ENCODE measurements around the gene CA5B.
"Not testable (repeated sequence)": the region's sequence is repeated elsewhere in the genome, so short reads cannot be mapped to it uniquely, and the experiment has no call there.

The CA5B gene

GRCh38 chrX:15737959-15738902 is at the start of gene CA5B:
Gene CA5B, plus strand, starts transcription at chrX:15738270. Its CDS starts 11,754 bp downstream, at chrX:15750024.
- peak; percentile 90 for DNase-seq (ENCODE audit: low read depth)

DNA sequence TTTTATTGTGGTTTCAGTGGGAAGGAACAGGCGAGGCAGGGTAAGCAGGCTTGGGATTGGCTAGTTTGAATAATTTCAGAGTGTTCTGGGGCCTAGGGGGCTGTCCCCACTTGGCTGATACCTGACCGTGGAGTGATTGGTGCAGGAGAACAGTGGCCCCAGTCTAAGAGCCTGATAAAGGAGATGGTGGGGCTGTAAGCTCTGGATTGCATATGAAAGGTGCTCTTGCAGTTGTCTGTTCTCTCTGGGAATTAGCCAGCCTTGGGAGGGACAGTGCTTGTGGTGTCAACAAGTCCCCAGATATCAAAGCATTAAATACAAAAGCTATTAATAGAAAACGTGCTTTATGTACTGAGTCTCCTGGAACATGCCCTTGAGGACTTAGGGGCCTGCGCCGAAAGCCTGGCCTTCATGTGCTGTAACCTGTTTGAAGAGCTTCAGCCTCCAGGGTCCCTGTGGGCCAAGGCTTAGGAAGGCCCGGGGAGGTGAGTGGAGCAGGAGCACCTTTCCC is 43.1 kb upstream of the CA5B start:
- no peak for DNase-seq (ENCODE audit: low read depth)

DNA sequence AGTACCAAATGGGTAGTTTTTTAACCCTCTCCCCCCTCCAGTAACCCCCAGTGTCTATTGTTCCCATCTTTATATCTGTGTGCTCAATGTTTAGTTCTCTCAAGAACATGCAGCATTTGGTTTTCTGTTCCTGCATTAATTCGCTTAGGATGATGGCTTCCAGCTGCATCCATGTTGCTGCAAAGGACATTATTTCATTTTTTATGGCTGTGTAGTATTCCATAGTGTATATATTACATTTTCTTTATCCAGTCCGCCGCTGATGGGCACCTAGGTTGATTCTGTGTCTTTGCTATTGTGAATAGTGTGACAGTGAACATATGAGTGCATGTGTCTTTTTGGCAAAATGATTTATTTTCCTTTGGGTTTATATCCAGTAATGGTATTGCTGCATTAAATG is 41.6 kb upstream of the CA5B start:
- DNase-seq (ENCODE audit: low read depth): no peak

DNA sequence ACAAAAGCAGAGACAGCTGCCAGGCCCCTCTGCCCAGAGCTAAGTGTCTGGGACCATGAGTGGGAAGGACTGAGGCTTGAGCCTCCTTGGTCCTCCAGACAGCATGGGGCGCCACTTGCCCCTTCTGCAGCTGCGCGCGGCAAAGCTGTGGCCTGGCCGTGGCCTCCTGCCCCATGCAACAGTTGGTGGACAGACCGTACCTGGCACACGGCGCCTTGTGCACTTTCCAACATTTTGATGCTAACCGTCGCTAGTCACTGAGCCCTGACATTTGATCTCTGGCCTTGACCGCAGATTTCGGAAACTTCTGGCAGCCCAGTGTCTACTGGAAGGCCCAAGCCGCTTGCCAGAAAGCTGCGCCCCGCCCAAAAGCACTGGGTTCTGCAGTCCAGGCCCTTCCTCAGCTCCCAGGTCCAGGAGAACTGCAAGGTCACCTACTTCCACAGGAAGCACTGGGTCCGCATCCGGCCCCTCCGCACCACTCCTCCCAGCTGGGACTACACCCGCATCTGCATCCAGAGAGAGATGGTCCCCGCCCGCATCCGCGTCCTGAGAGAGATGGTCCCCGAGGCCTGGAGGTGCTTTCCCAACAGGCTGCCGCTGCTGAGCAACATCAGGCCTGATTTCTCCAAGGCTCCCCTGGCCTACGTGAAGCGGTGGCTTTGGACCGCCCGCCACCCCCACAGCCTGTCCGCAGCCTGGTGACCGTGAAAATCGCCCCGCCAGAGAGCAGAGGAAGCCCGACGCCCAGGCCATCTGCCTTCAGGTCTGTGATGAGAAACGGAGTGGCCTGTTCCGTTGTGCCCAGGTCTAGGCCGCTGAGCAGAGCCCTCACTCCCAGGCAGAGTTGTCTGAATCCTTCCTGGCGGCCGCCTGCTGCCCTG is 35.3 kb upstream of the CA5B start:
- DNase-seq (ENCODE audit: low read depth): no peak

DNA sequence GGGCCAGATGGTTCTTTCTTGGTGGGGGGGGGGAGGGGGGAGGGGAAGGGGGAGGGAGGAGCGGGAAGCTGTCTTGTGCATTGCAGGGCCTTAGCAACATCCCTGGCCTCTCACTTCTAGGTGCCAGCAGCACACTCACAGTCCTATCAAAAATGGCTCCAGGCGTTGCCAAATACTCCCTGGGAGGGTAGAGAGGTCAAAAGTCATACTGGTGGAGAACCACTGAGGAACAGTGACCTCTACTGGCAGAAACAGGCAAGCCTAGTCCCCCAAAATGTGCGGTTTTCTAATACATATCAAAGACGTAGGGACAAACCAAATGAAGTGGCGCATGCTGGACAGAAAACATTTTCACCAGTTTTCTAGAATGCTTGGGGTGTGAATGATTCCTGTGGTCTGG is 34.3 kb upstream of the CA5B start:
- DNase-seq (ENCODE audit: low read depth): not testable (repeated sequence)

DNA sequence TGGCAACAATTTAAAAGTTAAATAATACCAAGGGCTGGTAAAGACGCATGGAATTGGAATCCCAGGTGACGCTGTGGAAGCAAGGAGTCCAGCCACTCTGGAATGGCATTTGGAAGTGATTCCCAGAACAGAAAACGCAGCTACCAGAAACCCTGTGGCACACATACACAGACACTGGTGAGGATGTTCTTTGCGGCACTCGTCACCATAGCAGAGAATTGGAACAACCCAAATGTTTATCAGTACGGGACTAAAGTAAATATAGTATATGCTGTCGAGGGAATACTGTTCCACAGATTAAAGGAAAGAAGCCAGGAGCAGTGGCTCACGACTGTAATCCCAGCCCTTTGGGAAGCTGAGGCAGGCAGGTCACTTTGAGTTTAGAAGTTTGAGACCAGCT is 33.8 kb upstream of the CA5B start:
- not testable (repeated sequence) for DNase-seq (ENCODE audit: low read depth)

- no peak for DNase-seq (ENCODE audit: low read depth)
Observed at GRCh38 chrX:15714529-15714928, 23.5 kb upstream of the CA5B start.

DNA sequence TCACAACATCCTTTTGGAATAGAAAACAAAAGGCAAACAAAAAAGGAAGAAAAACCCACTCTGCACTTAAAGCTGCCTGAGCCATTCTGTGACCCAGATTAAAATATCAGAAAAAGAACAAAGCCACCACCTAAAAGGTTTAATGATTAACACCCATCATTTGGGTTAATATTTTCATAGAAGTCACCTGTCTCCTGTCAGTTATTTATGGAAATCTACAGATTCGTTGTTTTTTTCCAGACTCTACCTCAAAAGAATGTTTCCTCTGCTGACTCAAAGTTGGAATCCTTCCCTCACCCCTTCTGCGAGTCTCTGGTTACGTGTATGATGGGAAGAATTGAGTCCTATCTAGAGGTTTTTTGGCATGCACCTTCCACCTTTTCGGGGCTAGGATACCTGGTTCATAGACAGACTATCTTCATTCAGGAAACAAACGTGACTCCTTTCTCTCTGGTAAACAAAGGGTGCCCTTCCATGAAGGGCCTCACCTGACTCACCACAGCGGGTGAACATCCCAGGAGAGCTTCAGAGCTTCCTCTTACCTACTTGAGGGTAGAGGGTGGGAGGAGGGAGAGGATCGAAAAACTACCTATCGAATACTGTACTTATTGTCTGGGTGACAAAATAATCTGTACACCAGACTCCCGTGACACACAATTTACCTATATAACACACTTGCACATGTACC is 19.6 kb upstream of the CA5B start:
- no peak for DNase-seq (ENCODE audit: low read depth)

- DNase-seq (ENCODE audit: low read depth): no peak
Observed at GRCh38 chrX:15719324-15719968, 18.6 kb upstream of the CA5B start.

- no peak for DNase-seq (ENCODE audit: low read depth)
Observed at GRCh38 chrX:15721911-15722310, 16.2 kb upstream of the CA5B start.

DNA sequence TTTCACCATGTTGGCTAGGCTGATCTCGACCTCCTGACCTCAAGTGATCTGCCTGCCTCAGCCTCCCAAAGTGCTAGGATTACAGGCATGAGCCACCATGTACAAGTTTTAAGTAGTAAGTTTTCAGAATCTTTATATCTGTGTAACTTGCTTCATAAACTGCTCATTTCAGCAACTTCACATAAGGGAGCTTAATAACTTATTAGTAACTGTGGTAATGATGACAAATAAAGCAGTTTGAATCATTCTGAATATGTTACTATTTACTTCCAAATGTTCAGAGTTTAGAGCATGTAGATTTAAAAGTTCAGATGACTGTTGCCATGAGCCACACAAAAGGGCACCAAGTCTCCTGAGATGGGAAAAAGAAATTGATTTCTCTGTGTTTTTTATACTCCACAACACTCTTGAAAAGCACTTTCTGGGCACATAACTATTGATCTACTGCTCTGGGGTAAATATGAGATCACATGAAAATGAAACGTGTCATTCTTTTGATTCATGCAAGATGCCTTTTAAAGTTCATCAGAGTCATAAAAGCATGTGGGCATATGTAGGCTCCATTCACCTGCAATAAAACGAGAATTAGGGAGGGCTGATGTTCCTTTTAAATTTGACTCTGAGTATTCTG is 14.1 kb upstream of the CA5B start:
- no peak for DNase-seq (ENCODE audit: low read depth)

DNA sequence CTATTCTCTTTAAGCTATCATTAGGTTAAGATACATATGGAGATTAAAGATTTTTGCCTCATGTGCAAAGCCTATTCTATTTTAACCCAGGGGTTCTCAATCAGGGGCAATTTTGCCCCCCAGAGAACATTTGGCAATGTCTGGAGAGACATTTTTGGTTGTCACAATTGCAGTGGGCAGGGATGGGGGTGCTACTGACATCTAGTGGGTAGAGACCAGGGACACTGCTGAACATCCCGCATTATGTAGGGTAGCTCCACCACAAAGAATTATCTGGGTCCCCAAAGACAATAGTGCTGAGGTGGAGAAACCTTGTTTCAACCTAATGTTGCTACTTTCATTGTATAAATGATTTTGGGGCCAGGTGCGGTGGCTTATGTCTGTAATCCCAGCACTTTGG is 13.2 kb upstream of the CA5B start:
- no peak for DNase-seq (ENCODE audit: low read depth)

- DNase-seq (ENCODE audit: low read depth): not testable (repeated sequence)
Observed at GRCh38 chrX:15731368-15731767, 6.7 kb upstream of the CA5B start.

- no peak for DNase-seq (ENCODE audit: low read depth)
Observed at GRCh38 chrX:15737190-15737958, 696 bp upstream of the CA5B start.

DNA sequence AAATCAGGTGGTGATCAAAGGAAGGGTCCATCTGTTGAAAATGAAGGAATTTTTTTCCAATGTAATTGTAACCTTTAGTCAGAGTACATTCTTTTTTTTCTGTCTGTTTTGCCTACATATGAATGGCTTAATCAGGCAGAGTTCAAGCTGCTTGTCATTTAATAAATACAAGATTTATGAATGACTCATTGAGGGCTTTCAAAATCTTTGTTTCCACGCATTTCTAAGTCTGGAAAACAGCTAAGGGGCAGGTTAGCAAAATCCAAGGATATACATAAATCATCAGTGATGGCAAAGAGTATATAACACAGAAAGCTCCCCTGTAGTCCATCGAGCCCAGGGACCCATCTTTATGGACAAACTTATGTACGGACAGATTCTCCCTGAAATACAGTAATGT is 1.8 kb downstream of the CA5B start:
- no peak for DNase-seq (ENCODE audit: low read depth)

DNA sequence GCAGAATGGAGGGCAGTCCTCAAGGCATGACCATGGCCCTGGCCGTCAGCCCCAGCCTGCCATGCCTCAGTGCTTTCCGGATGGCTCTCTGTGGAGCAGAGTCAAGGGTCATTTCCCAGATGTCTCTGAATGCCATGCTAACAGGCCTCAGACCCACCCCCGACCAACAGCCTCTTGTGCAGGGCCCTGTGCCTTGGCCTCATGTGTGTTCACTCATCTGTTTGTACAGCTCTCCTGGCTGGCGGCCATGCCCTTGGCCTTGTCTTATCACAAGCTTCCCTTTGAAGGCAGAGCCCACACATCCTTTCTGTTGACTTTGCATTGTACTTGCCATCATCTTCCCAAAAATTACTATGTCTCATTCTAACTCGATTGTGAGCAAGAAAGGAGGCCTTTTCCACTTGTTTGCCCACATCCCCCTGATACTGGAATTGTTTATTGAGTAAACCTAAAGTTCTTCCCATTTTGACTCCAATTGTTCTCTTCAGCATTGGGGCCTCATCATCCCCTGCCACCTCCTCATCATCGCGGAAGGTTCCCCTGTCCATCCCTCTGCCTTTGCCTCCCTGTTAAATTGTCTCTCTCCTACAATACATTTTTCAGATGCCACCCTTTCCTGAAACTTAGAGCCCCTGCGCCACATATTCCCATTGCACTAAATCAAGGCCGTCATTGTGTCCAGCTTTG is 6.3 kb downstream of the CA5B start:
- DNase-seq (ENCODE audit: low read depth): no peak

GRCh38 chrX:15745179-15745578 is 7.1 kb downstream of the CA5B start:
- DNase-seq (ENCODE audit: low read depth): peak; percentile 16

- DNase-seq (ENCODE audit: low read depth): not testable (repeated sequence)
Observed at GRCh38 chrX:15746651-15747050, 8.6 kb downstream of the CA5B start.

DNA sequence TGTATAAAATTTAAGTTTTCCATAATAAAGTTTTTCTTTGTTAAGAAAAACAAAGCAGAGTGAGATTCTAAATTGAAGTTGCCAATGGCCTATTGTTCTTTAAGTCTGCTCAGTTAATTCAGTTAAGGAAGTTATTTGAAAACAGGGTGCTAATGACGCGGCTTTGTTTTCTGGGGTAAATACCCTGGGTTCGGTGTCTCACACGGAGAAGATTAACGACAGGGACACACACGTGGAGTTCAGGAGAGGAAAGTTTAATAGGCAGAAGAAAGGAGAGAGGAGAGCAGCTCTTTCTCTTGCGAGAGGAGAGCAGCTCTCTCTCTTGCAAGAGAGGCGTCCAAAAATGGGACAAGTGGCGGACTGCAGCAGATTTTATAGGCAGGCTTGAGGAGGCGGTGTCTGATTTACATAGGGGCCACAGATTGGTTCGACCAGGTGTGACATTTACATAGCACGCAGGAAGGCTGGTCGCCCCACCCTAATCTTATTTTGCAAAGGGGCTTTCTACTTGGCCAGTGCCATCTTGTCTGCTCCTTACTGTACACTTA is 9.6 kb downstream of the CA5B start:
- DNase-seq (ENCODE audit: low read depth): no peak

Measured in EH (cell line).